Vein endothelial cell (primary cell): Measurements from ENCODE around the gene ATP6AP2. TPM values are rescaled to one million over a fixed set of nuclear protein-coding genes. Genes with fewer than 3 reads are reported as not detected.

Experiments used
- small RNA-seq: library from RNA; depleted of rRNA; stranded (forward); fragments of <200 nt; gene quantifications from one replicate; pipeline ENCODE3, GENCODE V24; 2012
- total RNA-seq: library from RNA; depleted of rRNA; stranded (reverse); fragments of >200 nt; gene quantifications from 2 replicates; pipeline ENCODE4 v1.2.3, GENCODE V29; 2012

Gene ATP6AP2, protein sequence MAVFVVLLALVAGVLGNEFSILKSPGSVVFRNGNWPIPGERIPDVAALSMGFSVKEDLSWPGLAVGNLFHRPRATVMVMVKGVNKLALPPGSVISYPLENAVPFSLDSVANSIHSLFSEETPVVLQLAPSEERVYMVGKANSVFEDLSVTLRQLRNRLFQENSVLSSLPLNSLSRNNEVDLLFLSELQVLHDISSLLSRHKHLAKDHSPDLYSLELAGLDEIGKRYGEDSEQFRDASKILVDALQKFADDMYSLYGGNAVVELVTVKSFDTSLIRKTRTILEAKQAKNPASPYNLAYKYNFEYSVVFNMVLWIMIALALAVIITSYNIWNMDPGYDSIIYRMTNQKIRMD
- total RNA-seq: 98.3 and 99.6 TPM in 2 replicates

GRCh38 chrX:40580537-40581335, at the start of gene ATP6AP2:
TSS of gene ATP6AP2 (plus strand) at chrX:40580970. CDS start at chrX:40581066, 96 bp downstream.

GRCh38 chrX:40623139-40623536, 42.4 kb downstream of the ATP6AP2 start, which contains the start of gene MPC1L:
TSS of gene MPC1L (plus strand) at chrX:40623428. CDS start at chrX:40623566, 138 bp downstream.

DNA sequence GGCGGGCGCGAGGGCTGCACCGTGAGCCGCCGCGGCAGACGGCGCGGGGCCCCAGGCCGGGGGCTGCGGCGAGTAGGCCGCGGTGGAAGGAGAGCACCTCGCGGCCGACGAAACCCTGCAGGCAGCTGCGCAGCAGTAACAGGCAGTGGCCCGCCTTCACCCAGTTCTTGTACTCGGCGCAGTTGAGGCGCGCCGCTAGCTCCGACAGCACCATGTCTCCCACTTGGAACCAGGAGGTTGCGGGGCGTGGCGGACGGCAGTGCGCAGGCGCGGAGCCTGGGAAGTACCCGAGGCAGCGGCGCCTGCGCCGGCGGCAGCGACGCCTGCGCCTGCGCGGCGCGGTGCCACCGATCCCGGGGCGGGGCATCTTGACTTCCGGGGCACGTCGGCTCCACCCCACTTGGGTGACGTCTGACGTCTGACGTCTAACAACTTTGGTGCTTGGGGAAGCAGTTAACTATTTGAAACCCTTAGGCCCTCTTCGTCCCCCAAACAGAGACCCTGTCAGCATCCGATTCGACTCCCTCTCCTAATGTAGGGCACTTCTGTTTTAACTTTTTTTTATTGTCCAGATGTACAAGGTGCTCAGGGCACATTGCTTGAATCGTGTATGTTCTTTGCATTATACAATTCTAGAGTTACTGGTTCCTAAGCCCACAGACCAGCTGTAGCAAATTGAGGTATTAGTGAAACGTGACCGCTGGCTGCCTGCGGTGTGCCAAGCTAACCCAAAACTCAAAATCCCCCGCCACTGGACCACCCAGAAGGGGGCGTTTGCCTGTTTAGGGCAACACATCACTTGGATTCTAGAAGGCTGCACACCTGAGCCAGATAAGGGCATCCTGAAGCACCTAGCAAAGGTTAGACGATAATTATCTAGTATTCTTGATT, 66.8 kb downstream of the ATP6AP2 start, which contains the start of gene CXorf38:
TSS of gene CXorf38 (minus strand) at position 255 of the 891 bp plus-strand sequence. CDS start at position 214, 41 bp downstream.

Small RNAs within 50 kb of the gene (small RNA-seq; reads per million reads assigned to genes)
- not detected for gene RNU7-164P

Other genes with a start within 250 kb of the ATP6AP2 start
- not detected in 2 replicates for gene MPC1L, start 42.5 kb downstream of the ATP6AP2 start, total RNA-seq
- gene CXorf38, start 66.6 kb downstream of the ATP6AP2 start, total RNA-seq: 17.9 and 18.0 TPM in 2 replicates
- 31.4 and 44.5 TPM in 2 replicates for gene MED14, start 154.6 kb downstream of the ATP6AP2 start, total RNA-seq